Measurements from ENCODE around the gene NECAB3.
A peak's percentile ranks its signal among the peaks of the same experiment; 100 is the strongest.

The NECAB3 gene

GRCh38 chr20:33670715-33671499 is 3.3 kb downstream of the NECAB3 start:
- ChIA-PET POLR2A (interaction anchor here (1.8 kb wide), 1 partner anchor 7 kb away, joined by 5 read pairs; no protein-coding TSS in a partner anchor), CTCF (interaction anchor here (1.3 kb wide), 1 partner anchor 16 kb away, joined by 4 read pairs; the partner anchor contains the start of gene E2F1)
- H3K4me3 ChIP-seq (ENCODE audit: low read depth, low read length) = no peak overlapping the region
- TF ChIP-seq CTCF (IDR thresholded peaks at IDR 0.05; ENCODE audit: insufficient read depth, low read length, missing control alignments) = no peak
- no peak for DNase-seq (ENCODE audit: low read depth, low spot score)

GRCh38 chr20:33669873-33670640 is 4.2 kb downstream of the NECAB3 start:
- no peak overlapping the region for H3K4me3 ChIP-seq (ENCODE audit: low read depth, low read length)
- TF ChIP-seq CTCF (IDR thresholded peaks at IDR 0.05; ENCODE audit: insufficient read depth, low read length, missing control alignments) = no peak
- POLR2A ChIA-PET = interaction anchor here (0.7 kb wide), 1 partner anchor 50 kb away, joined by 3 read pairs; the partner anchor contains the start of gene PXMP4
- DNase-seq (ENCODE audit: low read depth, low spot score) = no peak
- CTCF ChIA-PET = interaction anchor here (3.8 to 4.3 kb wide), 2 partner anchors 9 to 212 kb away, joined by 25 to 40 read pairs; no protein-coding TSS in a partner anchor

GRCh38 chr20:33669224-33669623 is 5.0 kb downstream of the NECAB3 start:
- ChIA-PET CTCF (interaction anchor here (1.0 to 8.7 kb wide), 15 partner anchors 10 to 277 kb away, joined by 3 to 99 read pairs (median 6); partner anchors contain the start of genes E2F1 and PXMP4), POLR2A (interaction anchor here (0.7 kb wide), 1 partner anchor 51 kb away, joined by 3 read pairs; the partner anchor contains the start of gene PXMP4)
- DNase-seq (ENCODE audit: low read depth, low spot score) = no peak
- no peak overlapping the region for H3K4me3 ChIP-seq (ENCODE audit: low read depth, low read length)
- TF ChIP-seq CTCF (IDR thresholded peaks at IDR 0.05; ENCODE audit: insufficient read depth, low read length, missing control alignments) = no peak

GRCh38 chr20:33668466-33669155 is 5.6 kb downstream of the NECAB3 start:
- ChIA-PET CTCF (interaction anchor here (0.7 to 8.7 kb wide), 29 partner anchors 10 to 399 kb away, joined by 3 to 99 read pairs (median 5); partner anchors contain the start of genes CBFA2T2, E2F1 and PXMP4), POLR2A (no interaction called here)
- H3K4me3 ChIP-seq (ENCODE audit: low read depth, low read length) = no peak overlapping the region
- no peak for TF ChIP-seq CTCF (IDR thresholded peaks at IDR 0.05; ENCODE audit: insufficient read depth, low read length, missing control alignments)
- DNase-seq (ENCODE audit: low read depth, low spot score) = no peak

- H3K4me3 ChIP-seq (ENCODE audit: low read depth, low read length) = peak overlapping the region; percentile 58
- ChIA-PET POLR2A (interaction anchor here (1.3 kb wide), 1 partner anchor 178 kb away, joined by 3 read pairs; the partner anchor contains the start of gene CBFA2T2), CTCF (interaction anchor here (0.7 to 8.7 kb wide), 32 partner anchors 10 to 462 kb away, joined by 3 to 99 read pairs (median 4); partner anchors contain the start of genes CBFA2T2, E2F1 and PXMP4)
- TF ChIP-seq CTCF (IDR thresholded peaks at IDR 0.05; ENCODE audit: insufficient read depth, low read length, missing control alignments) = peak; percentile 95
- no peak for DNase-seq (ENCODE audit: low read depth, low spot score)
These were observed 6.4 kb downstream of the NECAB3 start for GRCh38 chr20:33667676-33668465.
